Endothelial cell of umbilical vein (primary cell): Measurements from ENCODE around the gene CEP72.

ENCODE experiments used
- FOS ChIP-seq: IDR thresholded peaks from 2 replicates; pipeline ENCODE4 v1.6.1; 2011; ENCODE audit warnings: mild to moderate bottlenecking, low read length, moderate library complexity, borderline replicate concordance; ENCODE audit not compliant: insufficient read depth
- GATA2 ChIP-seq: IDR thresholded peaks from 2 replicates; pipeline ENCODE4 v1.7.0; 2011; ENCODE audit warnings: low read depth, mild to moderate bottlenecking, moderate library complexity, mixed read lengths, low read length; ENCODE audit not compliant: insufficient read length, insufficient read depth
- POLR2A ChIP-seq: IDR thresholded peaks from 2 replicates; pipeline ENCODE4 v1.6.1; 2012; ENCODE audit warnings: low read depth, mild to moderate bottlenecking, control low read depth, low read length
- TF ChIP-seq, protein P1 (sequence below), 2 donors: IDR thresholded peaks; 1 replicate in 1 of 2; 2 replicates in 1 of 2; pipeline ENCODE4 v1.5.1; 2011; ENCODE audit warnings: low read length in 2 of 2, mild to moderate bottlenecking in 2 of 2, moderate library complexity in 2 of 2, control low read depth in 1 of 2, inconsistent platforms in 1 of 2, low read depth in 1 of 2; ENCODE audit not compliant: insufficient read depth in 1 of 2; ENCODE audit errors: extremely low read depth in 1 of 2

DNA sequence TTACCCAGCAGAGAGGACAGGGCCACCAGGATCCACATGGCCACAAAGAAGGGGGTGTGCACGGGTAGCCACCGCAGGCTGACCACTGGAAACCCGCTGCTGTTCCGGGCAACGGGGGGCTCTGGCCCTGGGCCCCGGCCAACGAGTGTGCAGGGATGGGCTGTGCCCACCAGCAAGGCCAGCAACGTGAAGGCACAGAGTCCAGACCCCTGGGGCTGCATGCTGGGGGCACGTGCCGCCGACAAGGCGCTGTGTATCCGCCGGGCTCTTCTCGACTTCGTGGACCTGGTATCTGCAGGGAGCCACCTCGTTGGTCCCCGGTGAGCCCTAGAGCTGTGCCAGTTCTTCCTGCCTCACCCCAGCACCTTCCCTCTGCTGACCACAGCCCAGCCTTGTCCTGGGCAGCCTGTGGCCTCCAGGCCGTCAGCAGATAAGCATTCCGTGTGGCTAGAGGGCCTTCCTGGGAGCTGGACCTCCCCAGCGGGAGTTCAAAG is 42.2 kb upstream of the CEP72 start:
- TF ChIP-seq FOS (no peak), POLR2A (no peak), GATA2 (no peak)
- TF ChIP-seq, protein P1, sequence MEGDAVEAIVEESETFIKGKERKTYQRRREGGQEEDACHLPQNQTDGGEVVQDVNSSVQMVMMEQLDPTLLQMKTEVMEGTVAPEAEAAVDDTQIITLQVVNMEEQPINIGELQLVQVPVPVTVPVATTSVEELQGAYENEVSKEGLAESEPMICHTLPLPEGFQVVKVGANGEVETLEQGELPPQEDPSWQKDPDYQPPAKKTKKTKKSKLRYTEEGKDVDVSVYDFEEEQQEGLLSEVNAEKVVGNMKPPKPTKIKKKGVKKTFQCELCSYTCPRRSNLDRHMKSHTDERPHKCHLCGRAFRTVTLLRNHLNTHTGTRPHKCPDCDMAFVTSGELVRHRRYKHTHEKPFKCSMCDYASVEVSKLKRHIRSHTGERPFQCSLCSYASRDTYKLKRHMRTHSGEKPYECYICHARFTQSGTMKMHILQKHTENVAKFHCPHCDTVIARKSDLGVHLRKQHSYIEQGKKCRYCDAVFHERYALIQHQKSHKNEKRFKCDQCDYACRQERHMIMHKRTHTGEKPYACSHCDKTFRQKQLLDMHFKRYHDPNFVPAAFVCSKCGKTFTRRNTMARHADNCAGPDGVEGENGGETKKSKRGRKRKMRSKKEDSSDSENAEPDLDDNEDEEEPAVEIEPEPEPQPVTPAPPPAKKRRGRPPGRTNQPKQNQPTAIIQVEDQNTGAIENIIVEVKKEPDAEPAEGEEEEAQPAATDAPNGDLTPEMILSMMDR (IDR thresholded peaks at IDR 0.05; ENCODE audit: extremely low read depth in 1 of 2, insufficient read depth in 1 of 2, low read depth in 1 of 2, low read length in 2 of 2) = no peak
